Muscle of leg (tissue), 11 donors: ENCODE data around the gene LCN12. TPM values are rescaled to one million over a fixed set of nuclear protein-coding genes. Genes with fewer than 3 reads are reported as not detected.

ENCODE experiments used
- DNase-seq: peaks from one replicate; pipeline ENCODE4 v3.0.0; 2013
- H3K27ac ChIP-seq: one replicate; pipeline ENCODE4 v1.5.1; 2013; ENCODE audit warnings: mild to moderate bottlenecking, low read length, control low read depth
- H3K27me3 ChIP-seq: one replicate; pipeline ENCODE4 v1.6.1; 2013; ENCODE audit warnings: low read length; ENCODE audit not compliant: control insufficient read depth, insufficient read depth
- H3K36me3 ChIP-seq: one replicate; pipeline ENCODE4 v1.6.1; 2013; ENCODE audit warnings: low read length; ENCODE audit not compliant: control insufficient read depth, insufficient read depth
- H3K4me1 ChIP-seq: one replicate; pipeline ENCODE4 v1.6.1; 2013; ENCODE audit warnings: low read length; ENCODE audit not compliant: control insufficient read depth, insufficient read depth
- H3K4me3 ChIP-seq: one replicate; pipeline ENCODE4 v1.5.1; 2013; ENCODE audit warnings: low read length, control low read depth
- H3K9me3 ChIP-seq: replicated peaks from 2 replicates; pipeline ENCODE4 v1.6.1; 2013; ENCODE audit warnings: low read depth, low read length; ENCODE audit not compliant: control insufficient read depth
- WGBS: methylation state at CpG from one replicate; pipeline ENCODE4 v1.1.5; 2013; ENCODE audit warnings: missing lambda C conversion rate; ENCODE audit not compliant: insufficient coverage; 5-methylcytosine and 5-hydroxymethylcytosine counted together
- polyA plus RNA-seq, 8 donors: library from polyadenylated mRNA; unstranded; fragments of 120-200 nt; gene quantifications; one replicate each; pipeline versions ENCODE4 v1.2.1 to v1.2.3, GENCODE V29; 2013; ENCODE audit warnings: inconsistent platforms in 1 of 8, low replicate concordance in 1 of 8; ENCODE audit not compliant: insufficient read length in 8 of 8, insufficient read depth in 1 of 8
- total RNA-seq: library from RNA; stranded (reverse); fragments of 120-200 nt; gene quantifications from one replicate; pipeline ENCODE4 v1.2.4, GENCODE V29; 2013

The LCN12 gene
- total and polyA plus RNA-seq, 9 donors: 0.10 to 5.3 (median 0.71) TPM; not detected in 1

DNA sequence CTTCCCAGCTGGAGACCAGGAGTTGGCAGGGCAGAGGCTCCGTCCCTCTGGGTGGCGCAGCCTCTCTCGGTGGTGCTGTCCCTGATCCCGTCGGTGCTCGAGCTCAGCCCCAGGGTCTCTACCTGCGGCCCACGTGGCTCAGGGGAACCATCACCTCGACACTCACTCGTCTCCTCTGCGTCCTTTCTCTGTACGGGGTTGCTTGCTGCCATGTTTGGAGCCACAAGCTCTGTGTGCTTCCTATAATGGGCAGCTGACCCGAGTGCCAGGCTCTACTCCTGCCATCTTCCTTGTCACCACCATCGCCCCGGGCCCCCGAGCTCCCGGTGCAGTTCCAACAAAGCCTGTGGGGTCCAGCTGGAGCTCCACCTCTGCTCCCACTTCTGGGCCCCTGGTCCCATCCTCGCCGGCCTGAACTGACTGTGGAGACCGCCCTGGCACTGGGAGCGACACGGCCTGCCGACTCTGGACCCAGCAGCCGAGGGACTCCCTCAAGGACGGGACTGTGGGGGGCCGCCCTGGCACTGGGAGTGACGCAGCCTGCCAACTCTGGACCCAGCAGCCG is 12.6 kb upstream of the LCN12 start:
- no peaks in the 10 kb centered on the region for H3K27me3 ChIP-seq
- H3K4me3 ChIP-seq: no peak overlapping the region
- DNase-seq: no peak
- peaks cover 47% of the 10 kb centered on the region for H3K36me3 ChIP-seq
- WGBS: 85% methylated on average over 28 of the region's 28 CpGs
- no peaks in the 10 kb centered on the region for H3K9me3 ChIP-seq
- peaks cover 13% of the 10 kb centered on the region for H3K4me1 ChIP-seq
- no peak overlapping the region for H3K27ac ChIP-seq

DNA sequence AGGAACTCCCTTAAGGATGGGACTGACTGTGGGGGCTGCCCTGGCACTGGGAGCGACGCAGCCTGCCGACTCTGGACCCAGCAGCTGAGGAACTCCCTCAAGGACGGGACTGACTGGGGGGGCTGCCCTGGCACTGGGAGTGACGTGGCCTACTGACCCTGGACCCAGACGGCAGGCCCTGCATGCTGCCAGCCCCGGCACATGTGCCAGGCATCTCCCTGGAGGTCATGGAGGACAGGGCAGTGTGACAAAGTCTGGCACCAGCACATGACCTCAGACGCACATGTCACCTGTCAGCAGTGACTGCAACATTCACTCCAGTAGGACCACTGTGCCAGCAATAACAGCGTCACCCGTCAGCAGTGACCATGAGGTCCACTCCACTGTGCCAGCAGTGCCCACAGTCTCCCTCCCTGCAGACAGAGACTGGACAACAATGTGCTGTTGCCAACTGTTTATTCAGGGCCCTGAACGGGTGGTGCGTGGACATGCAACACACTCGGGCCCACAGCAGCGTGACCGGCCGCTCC is 12.0 kb upstream of the LCN12 start:
- Histone ChIP-seq H3K9me3 (no peaks in the 10 kb centered on the region), H3K4me1 (peaks cover 16% of the 10 kb centered on the region), H3K36me3 (peaks cover 47% of the 10 kb centered on the region), H3K27ac (no peak overlapping the region), H3K4me3 (no peak overlapping the region), H3K27me3 (no peaks in the 10 kb centered on the region)
- peak; percentile 33 for DNase-seq
- 76% methylated on average over 16 of the region's 16 CpGs for WGBS

DNA sequence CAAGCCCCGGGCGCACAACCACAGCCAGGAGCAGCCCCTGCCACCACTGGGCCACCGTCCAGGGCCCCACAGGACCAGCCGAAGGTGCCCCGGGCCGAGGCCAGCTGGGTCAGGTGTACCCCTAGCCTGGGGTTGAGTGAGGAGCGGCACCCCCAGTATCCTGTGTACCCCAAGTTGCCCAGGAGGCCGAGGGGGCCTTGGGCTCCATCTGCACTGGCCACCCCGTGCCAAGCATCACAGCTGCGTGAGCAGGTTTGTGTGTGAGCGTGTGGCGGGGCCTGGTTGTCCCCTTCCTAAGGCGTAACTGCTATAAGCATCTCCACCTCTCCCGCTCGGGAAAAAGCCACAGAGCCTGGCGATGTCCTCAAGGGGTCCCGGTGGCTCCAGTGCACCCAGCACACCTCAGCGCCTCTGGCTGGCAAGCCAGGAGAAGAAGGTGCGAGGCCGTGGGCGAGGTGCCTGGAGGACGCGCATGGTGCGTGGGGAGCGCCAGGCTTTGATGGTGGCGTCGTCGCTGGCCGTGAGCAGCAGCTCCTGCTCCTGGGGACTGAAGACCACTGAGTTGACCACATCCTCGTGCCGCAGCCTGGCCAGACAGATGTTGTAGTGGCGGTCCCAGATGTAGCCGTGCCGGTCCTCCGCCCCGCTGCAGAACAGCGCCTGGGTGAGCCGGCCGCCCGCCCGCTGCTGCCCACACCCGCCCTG is 11.4 kb upstream of the LCN12 start:
- Histone ChIP-seq H3K36me3 (peaks cover 47% of the 10 kb centered on the region), H3K9me3 (no peaks in the 10 kb centered on the region), H3K4me3 (no peak overlapping the region), H3K27ac (no peak overlapping the region), H3K4me1 (peaks cover 20% of the 10 kb centered on the region), H3K27me3 (no peaks in the 10 kb centered on the region)
- DNase-seq: no peak
- WGBS: 92% methylated on average over 41 of the region's 42 CpGs

DNA sequence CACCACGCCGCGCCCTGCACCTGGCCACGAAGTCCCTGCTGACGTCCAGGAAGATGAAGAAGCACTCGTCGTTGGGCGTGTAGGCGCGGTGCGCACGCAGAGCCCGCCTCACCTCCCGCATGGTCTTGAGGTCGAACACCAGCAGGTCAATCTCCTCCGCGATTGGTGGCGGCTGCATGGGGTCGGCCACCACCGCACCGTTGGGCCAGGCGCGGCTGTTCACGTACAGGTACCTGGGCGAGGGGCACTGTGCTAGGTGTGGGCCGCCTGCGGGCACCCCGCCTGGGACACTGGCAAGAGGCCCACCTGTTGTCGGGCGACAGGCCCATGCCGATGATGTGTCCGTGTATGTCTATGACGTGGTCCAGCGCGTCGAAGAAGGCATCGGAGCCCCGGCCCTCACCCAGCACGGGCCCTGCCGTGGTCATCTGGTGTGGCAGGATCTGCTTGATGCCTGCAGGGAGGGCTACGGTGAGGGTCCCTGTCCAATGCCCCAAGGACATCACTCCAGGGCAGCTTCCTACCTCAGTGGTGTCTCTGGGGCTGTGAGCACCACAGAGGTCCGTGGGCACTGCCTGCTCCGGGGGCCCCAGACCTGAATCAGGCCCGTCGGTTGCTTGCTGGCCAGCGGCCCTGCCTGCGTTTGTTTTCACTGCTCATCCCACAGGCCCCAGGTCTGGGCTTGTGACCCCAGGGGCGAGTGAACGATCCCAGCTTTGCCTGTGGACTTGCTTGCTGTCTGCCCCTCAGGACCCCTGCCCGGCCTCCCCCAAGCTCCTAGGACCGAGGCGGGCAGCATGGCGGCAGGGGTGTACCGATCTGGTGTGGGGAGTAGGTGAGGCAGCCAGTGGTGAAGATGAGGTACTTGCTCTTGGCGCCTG is 10.6 kb upstream of the LCN12 start:
- no peaks in the 10 kb centered on the region for H3K27me3 ChIP-seq
- H3K4me1 ChIP-seq: peaks cover 28% of the 10 kb centered on the region
- no peaks in the 10 kb centered on the region for H3K9me3 ChIP-seq
- H3K4me3 ChIP-seq: no peak overlapping the region
- no peak overlapping the region for H3K27ac ChIP-seq
- no peak for DNase-seq
- peaks cover 47% of the 10 kb centered on the region for H3K36me3 ChIP-seq
- 93% methylated on average over 53 of the region's 55 CpGs for WGBS

DNA sequence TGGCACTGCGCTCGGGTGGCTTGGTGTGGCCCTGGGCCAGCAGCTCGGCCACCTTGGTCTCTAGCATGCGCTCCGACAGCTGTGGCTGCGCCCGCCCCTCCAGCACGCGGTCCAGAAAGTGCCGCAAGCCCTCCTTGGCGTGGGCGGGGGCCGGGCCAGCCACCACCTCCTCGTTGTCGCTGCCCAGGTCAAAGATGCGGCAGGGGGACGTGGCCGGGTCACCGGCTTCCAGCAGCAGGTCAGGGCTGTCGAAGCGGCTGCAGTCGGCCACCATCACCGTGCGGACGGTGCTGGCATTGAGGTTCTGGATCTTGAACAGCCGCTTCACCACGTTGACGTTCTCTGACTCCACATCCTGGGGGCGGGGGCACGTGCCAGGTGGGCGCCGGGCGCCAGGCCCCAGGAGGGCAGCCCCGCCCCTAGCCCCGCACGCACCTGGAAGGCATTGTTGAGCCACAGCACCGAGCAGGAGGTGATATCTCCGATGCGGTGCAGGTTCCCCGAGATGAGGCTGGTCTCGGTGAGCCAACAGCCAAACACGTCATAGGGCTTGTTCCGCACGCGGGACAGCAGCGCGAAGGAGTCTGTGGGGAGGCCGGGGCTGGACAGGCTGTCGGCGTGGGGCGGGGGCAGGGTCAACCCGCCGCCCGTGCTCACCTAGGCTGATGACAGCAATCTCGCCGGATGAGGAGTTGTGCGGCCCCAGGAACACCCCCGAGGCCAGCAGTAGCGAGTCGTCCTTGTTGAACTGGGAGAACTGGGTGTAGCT is 9.8 kb upstream of the LCN12 start:
- Histone ChIP-seq H3K4me1 (peaks cover 36% of the 10 kb centered on the region), H3K27me3 (no peaks in the 10 kb centered on the region), H3K9me3 (no peaks in the 10 kb centered on the region), H3K36me3 (peaks cover 45% of the 10 kb centered on the region), H3K4me3 (no peak overlapping the region), H3K27ac (no peak overlapping the region)
- WGBS: 89% methylated on average over 60 of the region's 60 CpGs
- no peak for DNase-seq

DNA sequence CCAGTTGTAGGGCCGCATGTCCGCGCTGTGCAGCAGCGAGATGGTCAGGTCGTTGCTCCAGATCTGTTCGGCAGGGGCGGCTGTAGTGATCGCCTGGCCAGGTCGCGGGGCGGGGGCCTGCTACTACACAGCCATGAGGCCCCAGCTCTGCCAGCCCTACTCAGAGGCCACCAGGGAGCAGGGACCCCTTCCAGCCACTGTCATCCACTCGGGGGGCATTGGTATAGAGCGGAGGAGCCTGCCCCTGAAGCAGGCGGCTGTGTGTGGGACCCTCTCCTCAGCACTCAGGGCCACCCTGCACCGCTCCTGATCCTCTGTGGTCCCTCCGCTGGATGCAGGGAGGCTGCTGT is 9.2 kb upstream of the LCN12 start:
- Histone ChIP-seq H3K4me3 (no peak overlapping the region), H3K27me3 (no peaks in the 10 kb centered on the region), H3K36me3 (peaks cover 41% of the 10 kb centered on the region), H3K9me3 (no peaks in the 10 kb centered on the region), H3K4me1 (peaks cover 42% of the 10 kb centered on the region), H3K27ac (no peak overlapping the region)
- DNase-seq: no peak
- 80% methylated on average over 8 of the region's 16 CpGs for WGBS

DNA sequence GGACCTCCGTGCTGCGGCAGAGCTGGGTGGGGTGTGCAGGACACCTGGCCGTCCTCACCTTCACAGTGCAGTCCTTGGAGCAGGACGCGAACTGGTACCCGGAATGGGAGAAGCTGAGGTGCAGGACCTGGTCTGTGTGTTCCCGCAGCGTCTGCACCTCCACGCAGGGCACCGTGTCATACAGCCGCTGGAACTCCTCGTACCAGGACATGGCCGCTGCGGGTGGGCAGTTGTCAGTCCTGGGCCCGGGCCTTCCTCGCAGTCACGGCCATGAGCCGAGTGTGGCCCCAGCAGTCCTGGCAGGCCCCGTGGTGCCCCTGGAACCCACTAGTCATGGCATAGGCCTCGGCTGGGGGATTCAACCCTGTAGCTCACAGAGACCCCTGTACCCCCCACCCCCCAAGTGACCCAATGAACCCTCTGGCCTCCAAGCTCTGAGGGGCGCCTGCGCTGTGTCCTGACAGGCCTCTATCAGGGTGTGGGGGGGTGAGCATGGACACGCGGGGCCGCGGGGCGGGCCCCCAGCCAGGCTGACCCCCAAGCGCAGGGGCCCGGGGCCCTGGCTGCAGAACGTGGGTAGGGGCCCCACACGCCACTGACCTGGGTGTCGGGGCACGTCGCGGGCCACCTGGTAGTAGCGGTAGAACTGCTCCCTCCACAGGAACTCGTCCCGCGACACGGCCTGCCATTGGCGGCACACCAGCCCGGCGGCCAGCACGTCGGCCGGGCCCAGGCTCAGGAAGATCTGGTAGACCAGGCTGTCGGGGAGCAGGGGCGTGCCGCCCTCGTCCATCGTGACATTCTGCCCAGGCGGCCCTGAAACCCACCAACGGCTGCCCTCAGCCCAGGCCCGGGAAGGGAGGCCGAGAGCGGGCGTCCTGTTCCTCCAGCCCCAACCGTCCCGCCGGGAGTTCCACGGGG is 8.5 kb upstream of the LCN12 start:
- no peaks in the 10 kb centered on the region for H3K27me3 ChIP-seq
- H3K27ac ChIP-seq: peak overlapping the region; percentile 59
- peaks cover 47% of the 10 kb centered on the region for H3K4me1 ChIP-seq
- 18% methylated on average over 57 of the region's 61 CpGs for WGBS
- H3K4me3 ChIP-seq: peak overlapping the region; percentile 84
- H3K36me3 ChIP-seq: peaks cover 41% of the 10 kb centered on the region
- DNase-seq: no peak
- H3K9me3 ChIP-seq: no peaks in the 10 kb centered on the region

DNA sequence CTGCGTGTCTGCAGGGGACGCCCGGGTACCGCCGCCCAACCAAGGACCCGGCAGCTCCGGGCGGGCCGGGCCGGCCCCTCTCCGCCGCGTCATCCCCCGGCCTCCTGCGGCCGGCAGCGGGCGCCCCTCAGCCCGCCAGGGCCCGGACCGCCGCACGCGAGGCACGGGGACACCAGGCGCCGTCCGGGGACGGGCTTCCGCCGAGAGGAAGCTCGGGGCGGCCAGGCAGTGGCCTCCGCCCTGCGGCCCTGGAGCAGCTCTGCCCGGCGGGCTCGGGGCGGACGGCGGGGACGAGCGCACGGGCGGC is 7.9 kb upstream of the LCN12 start:
- Histone ChIP-seq H3K36me3 (peaks cover 38% of the 10 kb centered on the region), H3K4me1 (peaks cover 48% of the 10 kb centered on the region), H3K27ac (peak overlapping the region; percentile 59), H3K27me3 (no peaks in the 10 kb centered on the region), H3K4me3 (peak overlapping the region; percentile 84), H3K9me3 (no peaks in the 10 kb centered on the region)
- under 1% methylated on average over 45 of the region's 45 CpGs for WGBS
- DNase-seq: no peak
